Adrenal gland (tissue), 12 donors: ENCODE results near the gene NDUFAF2. TPM values are rescaled to one million over a fixed set of nuclear protein-coding genes. Genes with fewer than 3 reads are reported as not detected.

Experiments used
- DNase-seq, 7 donors: peaks; one replicate each; pipeline ENCODE4 v3.0.0-alpha.2; 2019 to 2020
- H3K27ac ChIP-seq, 5 donors: fragments of 200-600 bp; sonication (generic) in 4 of 5; 1 replicate in 3 of 5; 2 replicates in 2 of 5; pipeline versions ENCODE4 v1.5.1 to v1.8.0; 2016 to 2020; ENCODE audit warnings: mild to moderate bottlenecking in 1 of 5
- H3K27me3 ChIP-seq: fragments of 200-600 bp; 2 replicates; pipeline ENCODE4 v1.8.0; 2021
- H3K36me3 ChIP-seq, 2 donors: fragments of 200-600 bp; replicated peaks in 1 of 2; 1 replicate in 1 of 2; 2 replicates in 1 of 2; pipeline versions ENCODE4 v1.5.1 to v1.8.0; 2018 to 2022
- H3K4me1 ChIP-seq, 2 donors: fragments of 200-600 bp; replicated peaks in 1 of 2; 1 replicate in 1 of 2; 2 replicates in 1 of 2; pipeline versions ENCODE4 v1.5.1 to v1.8.0; 2018 to 2021
- H3K4me3 ChIP-seq, 4 donors: fragments of 200-600 bp; sonication (generic) in 3 of 4; one replicate each; pipeline ENCODE4 v1.5.1; 2016 to 2018
- H3K9me3 ChIP-seq, 3 donors: fragments of 200-600 bp; sonication (generic) in 1 of 3; replicated peaks in 1 of 3; 1 replicate in 2 of 3; 2 replicates in 1 of 3; pipeline versions ENCODE4 v1.5.1 to v1.8.0; 2016 to 2021
- CTCF ChIP-seq, 6 experiments: fragments of 450-650 bp in 4 of 6; fragments of 200-600 bp in 2 of 6; sonication (generic) in 1 of 6; IDR thresholded peaks; 1 replicate in 5 of 6; 2 replicates in 1 of 6; pipeline versions ENCODE4 v1.5.1 to v1.8.0; 2016 to 2021; ENCODE audit warnings: antibody characterized with exemption in 6 of 6, mild to moderate bottlenecking in 2 of 6, moderate library complexity in 1 of 6
- POLR2A ChIP-seq, 2 donors: fragments of 450-650 bp; IDR thresholded peaks; one replicate each; pipeline ENCODE4 v1.6.1; 2017; ENCODE audit warnings: antibody characterized with exemption in 2 of 2, mild to moderate bottlenecking in 2 of 2, moderate library complexity in 1 of 2
- WGBS, 4 donors: extraction: QIAGEN DNeasy Blood & Tissue Kit in 2 of 4; methylation state at CpG; one replicate each; pipeline versions ENCODE4 v1.1.5 to v1.1.7; 2013 to 2017; 5-methylcytosine and 5-hydroxymethylcytosine counted together
- intact Hi-C, 2 donors: fragments of 100-400 bp; cut with DNase I; formaldehyde crosslinking; loops; one replicate each; pipeline versions ENCODE4 v1.14.1 to v1.15.0; 2022 to 2023
- polyA plus RNA-seq, 3 donors: library from polyadenylated mRNA; stranded (reverse); fragments of 200-250 nt in 2 of 3; fragments of 350-450 nt in 1 of 3; fragmentation: Illumina TruSeq in 1 of 3; extraction: RNeasy Lipid Tissue Mini Kit (QIAGEN cat#74804) in 1 of 3; gene quantifications; one replicate each; pipeline ENCODE4 v1.2.3, GENCODE V29; 2013 to 2014
- total RNA-seq, 9 donors: library from RNA; depleted of rRNA in 4 of 9; stranded (reverse); fragments of >200 nt in 4 of 9; fragments of 120-200 nt in 1 of 9; fragmentation: NEBNext Ultra II Directional in 1 of 9; extraction: Animal tissue kit (Norgen Biotek cat#: 25700) in 1 of 9; gene quantifications; one replicate each; pipeline versions ENCODE4 v1.1.0 to v1.2.4, GENCODE V29; 2013 to 2023
- donor health status: healthy with polysubstance abuse.
- donor health status: Bipolar disorder and iron deficiency.
- donor health status: DM: yes; HTN: yes; CAD: no.
- donor health status: DM: no; HTN: no; CAD: no.
- donor health status: DM: no; HTN: no; CAD: no.
- donor health status: DM: yes; HTN: yes; CAD: no.

The NDUFAF2 gene
- total and polyA plus RNA-seq, 12 donors, result 12.0 to 127 (median 31.2) TPM

- peak in 1 of 7 donors; percentile 10 for DNase-seq
- TF ChIP-seq POLR2A (IDR thresholded peaks at IDR 0.05) (no peak), CTCF (IDR thresholded peaks at IDR 0.05) (no peak)
- intact Hi-C loops, result loop anchor here in 1 of 2 donors (10.0 kb wide), 1 partner anchor 683 kb away; no protein-coding TSS in a partner anchor
These were observed 16.7 kb downstream of the NDUFAF2 start for GRCh38 chr5:60961685-60962084.

GRCh38 chr5:60972231-60972630 is 27.2 kb downstream of the NDUFAF2 start:
- 79 to 100% (median 95%) methylated on average over 2 to 3 of the region's 3 CpGs for WGBS, 4 donors
- H3K27me3 ChIP-seq, result no peaks in the 10 kb centered on the region
- H3K4me1 ChIP-seq, result no peaks in the 10 kb centered on the region
- no peak for TF ChIP-seq CTCF (IDR thresholded peaks at IDR 0.05)
- DNase-seq, result no peak
- H3K9me3 ChIP-seq, result peaks cover 0 to 3% (median 0%) of the 10 kb centered on the region in 3 donors
- H3K27ac ChIP-seq, result no peak overlapping the region
- no peak overlapping the region for H3K4me3 ChIP-seq
- no peaks in the 10 kb centered on the region for H3K36me3 ChIP-seq
- intact Hi-C loops, result no loop called here

More at GRCh38 chr5:60961685-60962084, 16.7 kb downstream of the NDUFAF2 start:
- no peaks in the 10 kb centered on the region for H3K27me3 ChIP-seq
- no peaks in the 10 kb centered on the region for H3K4me1 ChIP-seq
- no peak overlapping the region for H3K27ac ChIP-seq
- WGBS, 4 donors, result 68 to 81% (median 77%) methylated on average over 2 of the region's 2 CpGs
- no peaks in the 10 kb centered on the region for H3K36me3 ChIP-seq
- H3K4me3 ChIP-seq, result no peak overlapping the region
- H3K9me3 ChIP-seq, result peaks cover 0 to 3% (median 0%) of the 10 kb centered on the region in 3 donors

- no peak overlapping the region for H3K27ac ChIP-seq
- intact Hi-C loops, result no loop called here
- no peaks in the 10 kb centered on the region for H3K27me3 ChIP-seq
- no peaks in the 10 kb centered on the region for H3K4me1 ChIP-seq
- H3K36me3 ChIP-seq, result no peaks in the 10 kb centered on the region
- 85 to 96% (median 90%) methylated on average over 7 to 9 of the region's 9 CpGs for WGBS, 4 donors
- TF ChIP-seq CTCF (IDR thresholded peaks at IDR 0.05) (no peak), POLR2A (IDR thresholded peaks at IDR 0.05) (no peak)
- peaks cover 0 to 3% (median 0%) of the 10 kb centered on the region in 3 donors for H3K9me3 ChIP-seq
- H3K4me3 ChIP-seq, result no peak overlapping the region
- no peak for DNase-seq
These were observed 33.1 kb downstream of the NDUFAF2 start for GRCh38 chr5:60977956-60978737.

- WGBS, 4 donors, result 86 to 96% (median 94%) methylated on average over 1 of the region's 1 CpG; no CpG with 5 or more reads in 1 of the 4 donors
- TF ChIP-seq CTCF (IDR thresholded peaks at IDR 0.05), result no peak
- no peak for TF ChIP-seq POLR2A (IDR thresholded peaks at IDR 0.05)
- no peak for DNase-seq
- no peak overlapping the region for H3K27ac ChIP-seq
- H3K4me3 ChIP-seq, result no peak overlapping the region
- no peaks in the 10 kb centered on the region for H3K27me3 ChIP-seq
- H3K4me1 ChIP-seq, result no peaks in the 10 kb centered on the region
- intact Hi-C loops, result no loop called here
- peaks cover 0 to 3% (median 0%) of the 10 kb centered on the region in 3 donors for H3K9me3 ChIP-seq
- H3K36me3 ChIP-seq, result no peaks in the 10 kb centered on the region
These were observed 34.0 kb downstream of the NDUFAF2 start for GRCh38 chr5:60978968-60979367.
